Activated CD8-positive, alpha-beta memory T cell treated with anti-CD3 and anti-CD28 coated beads, Interleukin-2, amount 50 U/mL, for 48 hours (primary cell): ENCODE data around the gene TMTC4.
A peak's percentile ranks its signal among the peaks of the same experiment; 100 is the strongest.
"Not testable (repeated sequence)": the region's sequence is repeated elsewhere in the genome, so short reads cannot be mapped to it uniquely, and the experiment has no call there.

ENCODE experiments used
- DNase-seq: peaks from one replicate; pipeline ENCODE4 v3.0.0-alpha.2; 2020

TMTC4 gene

GRCh38 chr13:100674572-100674871 is at the start of gene TMTC4:
Gene TMTC4 (minus strand): TSS chr13:100674795. CDS start chr13:100670362, 4,433 bp downstream.
- DNase-seq: no peak

GRCh38 chr13:100722517-100722916 is 47.9 kb upstream of the TMTC4 start:
- DNase-seq: no peak

DNA sequence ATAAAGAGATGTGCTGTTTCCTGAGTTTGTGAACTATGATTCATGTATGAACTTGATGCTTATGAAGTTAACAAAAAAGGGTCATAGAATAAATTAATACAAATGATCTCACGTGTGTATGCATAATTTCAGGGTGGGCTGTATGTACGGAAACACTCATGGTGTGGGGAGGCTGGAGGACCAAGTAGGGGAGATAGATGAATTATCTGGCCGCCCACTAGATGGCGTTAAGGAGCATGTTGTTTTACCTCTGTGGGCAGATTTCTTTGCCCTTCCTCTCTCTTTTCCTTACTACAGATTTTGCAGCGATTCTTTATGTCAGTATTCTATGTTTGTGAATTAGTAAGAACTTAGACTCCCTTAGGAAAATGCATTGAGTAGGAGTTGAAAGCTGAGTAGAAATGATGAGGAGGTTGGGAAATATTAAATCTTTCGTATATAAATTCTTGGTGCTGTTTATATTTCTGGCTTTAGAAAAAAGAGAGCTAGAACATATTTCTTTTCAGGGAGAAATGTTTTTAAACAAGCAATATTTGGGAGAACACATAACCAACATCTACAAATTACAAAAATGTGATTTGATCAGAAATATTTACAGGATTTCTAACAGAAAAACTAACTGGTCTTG is 47.4 kb upstream of the TMTC4 start:
- peak; percentile 79 for DNase-seq

DNA sequence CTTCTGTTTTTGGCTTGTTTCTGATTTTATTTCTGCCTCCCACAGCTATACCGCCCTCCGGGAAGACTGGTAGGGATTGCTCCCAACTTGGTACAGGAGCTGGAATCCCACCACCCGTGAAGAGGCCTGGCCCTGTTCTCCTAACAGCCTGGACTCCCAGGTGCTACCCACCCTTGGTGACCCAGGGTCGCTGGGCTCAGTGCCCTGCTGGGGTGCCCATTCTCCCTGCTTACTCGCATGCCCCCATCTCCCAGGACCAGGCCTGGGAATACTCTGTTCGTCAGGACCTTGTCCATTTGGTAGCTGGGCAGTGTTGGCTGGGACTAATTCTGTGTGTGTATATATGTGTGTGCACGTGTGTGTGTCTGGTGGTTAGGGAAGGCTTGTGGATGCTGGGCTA is 41.0 kb upstream of the TMTC4 start:
- no peak for DNase-seq

- DNase-seq: no peak
These were observed 39.9 kb upstream of the TMTC4 start for GRCh38 chr13:100714478-100714877.

GRCh38 chr13:100710176-100710575 is 35.6 kb upstream of the TMTC4 start:
- no peak for DNase-seq

DNA sequence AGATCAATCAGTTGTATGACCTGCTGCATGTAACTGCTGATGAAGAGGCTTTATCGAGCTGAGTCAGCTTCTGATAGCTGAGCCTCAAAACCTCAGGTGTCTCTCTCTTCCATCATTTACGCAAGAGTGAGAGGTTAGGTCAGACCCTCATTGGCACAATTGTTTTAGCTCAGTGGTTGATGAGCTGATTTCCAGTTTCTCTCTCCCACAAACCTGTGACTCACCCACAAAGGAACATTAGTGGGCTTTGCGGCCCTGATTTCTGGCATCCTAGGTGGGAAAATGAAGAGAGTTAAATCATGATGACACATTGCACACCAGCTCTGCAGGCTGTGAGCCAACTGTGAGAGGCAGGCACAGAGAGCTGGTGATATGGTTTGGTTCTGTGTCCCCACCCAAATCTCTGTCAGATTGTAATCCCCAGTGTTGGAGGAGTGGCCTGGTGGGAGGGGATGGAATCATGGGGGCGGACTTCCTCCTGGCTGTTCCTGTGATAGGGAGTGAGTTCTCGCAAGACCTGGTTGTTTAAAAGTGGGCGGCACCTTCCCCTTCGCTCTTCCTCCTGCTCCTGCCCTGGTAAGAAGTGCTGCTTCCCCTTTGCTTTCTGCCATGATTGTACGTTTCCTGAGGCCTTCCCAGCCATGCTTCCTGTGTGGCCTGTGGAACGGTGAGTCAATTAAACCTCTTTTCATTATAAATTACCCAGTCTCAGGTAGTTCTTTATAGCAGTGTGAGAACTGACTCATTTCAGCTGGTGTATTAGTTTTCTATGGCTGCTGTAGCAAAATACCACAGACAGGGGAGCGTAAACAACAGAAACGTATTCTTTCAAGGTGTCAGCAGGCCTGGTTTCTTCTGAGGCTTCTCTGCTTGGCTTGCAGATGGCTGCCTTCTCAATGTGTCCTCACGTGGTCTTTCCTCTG is 33.5 kb upstream of the TMTC4 start:
- DNase-seq: peak; percentile 58

DNA sequence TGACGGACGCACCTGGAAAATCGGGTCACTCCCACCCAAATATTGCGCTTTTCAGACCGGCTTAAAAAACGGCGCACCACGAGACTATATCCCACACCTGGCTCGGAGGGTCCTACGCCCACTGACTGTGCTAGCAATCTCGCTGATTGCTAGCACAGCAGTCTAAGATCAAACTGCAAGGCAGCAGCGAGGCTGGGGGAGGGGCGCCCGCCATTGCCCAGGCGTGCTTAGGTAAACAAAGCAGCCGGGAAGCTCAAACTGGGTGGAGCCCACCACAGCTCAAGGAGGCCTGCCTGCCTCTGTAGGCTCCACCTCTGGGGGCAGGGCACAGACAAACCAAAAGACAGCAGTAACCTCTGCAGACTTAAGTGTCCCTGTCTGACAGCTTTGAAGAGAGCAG is 23.7 kb upstream of the TMTC4 start:
- DNase-seq: not testable (repeated sequence)

DNA sequence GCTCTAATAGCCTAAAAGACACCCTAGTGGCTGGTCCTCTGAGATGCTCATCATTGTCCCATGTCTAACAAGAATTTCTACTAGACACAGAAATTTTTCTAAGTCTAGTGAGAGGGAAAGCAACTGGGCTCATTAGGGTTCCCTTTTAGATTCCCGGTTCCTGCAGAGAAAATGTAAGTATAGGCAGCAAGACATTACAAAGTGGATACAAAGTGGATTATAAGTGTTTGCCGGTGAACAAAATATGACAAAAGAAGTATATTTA is 20.8 kb upstream of the TMTC4 start:
- no peak for DNase-seq

DNA sequence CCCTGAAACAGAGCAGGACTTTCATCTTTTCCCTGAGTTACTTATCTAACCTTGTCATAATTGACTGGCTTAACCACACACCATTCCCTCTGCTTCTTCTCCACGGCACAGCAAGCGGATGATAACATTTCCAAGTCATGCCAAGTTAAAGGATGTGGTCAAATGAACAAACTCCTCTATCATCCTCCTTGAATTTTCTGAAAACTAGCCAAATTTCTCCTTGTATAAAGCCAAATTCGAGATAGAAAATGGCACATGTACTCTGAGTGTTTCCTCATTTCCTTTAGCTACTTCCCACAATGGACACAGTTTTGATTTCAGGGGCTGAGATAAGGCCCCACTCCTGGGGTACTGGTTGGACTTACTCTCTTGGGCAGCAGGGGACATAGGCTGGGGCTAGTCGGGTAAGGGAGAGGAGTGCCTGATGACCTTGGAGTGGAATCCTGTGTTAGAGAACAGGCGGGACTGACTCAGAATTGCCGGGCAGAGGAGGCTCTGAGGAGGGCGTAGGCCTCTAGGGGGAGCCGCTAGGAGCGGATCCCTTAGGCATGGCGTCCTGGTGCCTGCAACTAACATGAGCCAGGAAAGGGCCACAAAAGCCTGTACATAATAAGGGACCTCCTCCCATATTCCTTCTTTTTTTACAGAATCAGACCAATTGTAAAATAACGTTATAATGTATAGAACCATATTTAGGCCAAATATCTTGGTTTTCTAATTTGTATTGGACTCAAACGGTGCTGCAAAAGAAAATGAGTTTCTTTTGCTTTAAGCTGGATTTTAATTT is 20.3 kb upstream of the TMTC4 start:
- DNase-seq: no peak

- DNase-seq: no peak
These were observed 14.6 kb upstream of the TMTC4 start for GRCh38 chr13:100689191-100689590.

DNA sequence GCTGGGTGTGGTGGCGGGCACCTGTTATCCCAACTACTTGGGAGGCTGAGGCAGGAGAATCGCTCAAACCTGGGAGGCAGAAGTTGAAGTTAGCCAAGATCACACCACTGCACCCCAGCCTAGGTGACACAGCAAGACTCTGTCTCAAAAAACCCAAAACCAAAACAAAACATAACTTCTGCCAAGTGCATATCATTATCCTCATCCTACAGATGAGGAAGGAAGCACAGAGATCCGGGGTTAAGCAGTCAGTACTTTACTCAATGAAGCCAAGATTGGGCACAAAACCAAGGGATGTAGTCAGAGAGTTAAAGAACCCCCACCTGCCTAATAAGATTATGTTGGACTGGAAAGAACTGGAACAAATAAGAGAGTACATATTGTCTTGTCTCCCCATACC is 5.5 kb upstream of the TMTC4 start:
- no peak for DNase-seq

DNA sequence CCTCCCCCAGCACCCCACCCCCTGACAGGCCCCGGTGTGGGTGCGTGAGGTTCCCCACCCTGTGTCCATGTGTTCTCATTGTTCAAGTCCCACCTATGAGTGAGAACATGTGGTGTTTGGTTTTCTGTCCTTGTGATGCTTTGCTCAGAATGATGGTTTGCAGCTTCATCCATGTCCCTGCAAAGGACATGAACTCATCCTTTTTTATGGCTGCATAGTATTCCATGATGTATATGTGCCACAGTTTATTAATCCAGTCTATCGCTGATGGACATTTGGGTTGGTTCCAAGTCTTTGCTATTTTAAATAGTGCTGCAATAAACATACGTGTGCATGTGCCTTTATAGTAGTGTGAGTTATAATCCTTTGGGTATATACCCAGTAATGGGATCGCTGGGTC is 2.5 kb upstream of the TMTC4 start:
- not testable (repeated sequence) for DNase-seq

DNA sequence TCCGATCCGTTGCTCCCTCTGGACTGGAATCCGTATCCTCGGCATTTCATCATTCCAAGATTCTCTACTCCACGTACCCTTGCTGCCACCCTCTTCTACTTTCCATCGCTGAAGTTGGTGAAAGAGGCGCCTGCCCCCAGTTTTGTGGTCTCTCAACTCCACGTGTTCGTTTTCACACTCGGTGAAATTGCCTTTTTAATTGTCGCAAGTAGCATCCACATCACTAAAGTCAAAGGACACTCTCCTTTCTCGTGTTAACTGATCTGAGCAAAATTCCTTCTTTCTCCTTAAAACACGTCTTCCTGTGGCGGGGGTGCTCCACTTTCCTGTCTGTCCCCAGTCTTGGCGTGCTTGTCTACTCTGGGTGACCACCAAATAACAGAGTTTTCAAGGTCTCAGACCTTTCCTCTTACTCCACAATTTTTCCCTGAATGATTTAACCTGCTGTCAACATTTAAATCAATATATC is 1.1 kb upstream of the TMTC4 start:
- DNase-seq: no peak

- DNase-seq: peak; percentile 99
These were observed 471 bp upstream of the TMTC4 start for GRCh38 chr13:100674872-100675660.

DNA sequence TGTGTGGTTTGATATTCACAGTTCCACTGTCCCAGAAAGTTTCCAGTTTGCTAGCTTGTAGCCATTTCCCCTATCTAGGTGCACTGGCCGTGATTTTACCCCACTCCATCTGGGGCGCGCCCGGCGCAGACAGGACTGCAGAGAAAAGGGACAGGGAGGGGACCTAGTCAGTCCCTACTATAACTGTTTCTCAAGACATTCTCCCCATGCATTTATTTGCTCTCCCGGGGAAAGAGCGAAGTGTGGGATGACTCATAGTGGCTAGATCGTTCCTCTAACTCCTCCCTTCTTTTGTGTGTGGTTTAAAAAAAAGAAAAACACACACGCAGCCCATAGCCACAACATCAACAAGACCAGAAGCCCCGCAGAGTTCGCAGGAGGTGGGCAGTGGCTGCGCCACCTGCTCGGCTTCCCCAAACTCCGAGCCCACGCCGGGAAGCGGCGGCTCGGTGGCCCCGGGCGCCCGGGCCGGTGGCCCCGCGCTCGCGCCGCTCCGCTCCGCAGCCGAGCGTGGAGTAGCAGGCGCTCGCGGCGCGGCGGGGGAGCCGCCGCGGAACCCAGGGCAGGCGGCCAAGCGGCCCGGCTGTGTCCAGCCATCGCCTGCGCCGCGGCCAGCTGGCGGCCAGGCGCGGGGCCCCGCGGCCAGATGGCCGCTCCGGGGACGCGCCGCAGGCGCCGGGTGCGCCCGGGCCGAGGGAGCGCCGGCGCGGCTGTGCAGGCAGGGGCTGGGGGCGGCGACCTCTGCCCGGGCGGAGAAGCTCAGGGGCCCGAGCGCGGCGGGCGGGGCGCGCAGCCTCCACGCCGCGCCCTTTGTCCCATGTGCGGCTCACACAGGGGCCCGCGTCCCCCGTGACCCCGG is 653 bp downstream of the TMTC4 start:
- DNase-seq: peak; percentile 64

GRCh38 chr13:100673376-100673712 is 1.3 kb downstream of the TMTC4 start:
- DNase-seq: peak; percentile 61

DNA sequence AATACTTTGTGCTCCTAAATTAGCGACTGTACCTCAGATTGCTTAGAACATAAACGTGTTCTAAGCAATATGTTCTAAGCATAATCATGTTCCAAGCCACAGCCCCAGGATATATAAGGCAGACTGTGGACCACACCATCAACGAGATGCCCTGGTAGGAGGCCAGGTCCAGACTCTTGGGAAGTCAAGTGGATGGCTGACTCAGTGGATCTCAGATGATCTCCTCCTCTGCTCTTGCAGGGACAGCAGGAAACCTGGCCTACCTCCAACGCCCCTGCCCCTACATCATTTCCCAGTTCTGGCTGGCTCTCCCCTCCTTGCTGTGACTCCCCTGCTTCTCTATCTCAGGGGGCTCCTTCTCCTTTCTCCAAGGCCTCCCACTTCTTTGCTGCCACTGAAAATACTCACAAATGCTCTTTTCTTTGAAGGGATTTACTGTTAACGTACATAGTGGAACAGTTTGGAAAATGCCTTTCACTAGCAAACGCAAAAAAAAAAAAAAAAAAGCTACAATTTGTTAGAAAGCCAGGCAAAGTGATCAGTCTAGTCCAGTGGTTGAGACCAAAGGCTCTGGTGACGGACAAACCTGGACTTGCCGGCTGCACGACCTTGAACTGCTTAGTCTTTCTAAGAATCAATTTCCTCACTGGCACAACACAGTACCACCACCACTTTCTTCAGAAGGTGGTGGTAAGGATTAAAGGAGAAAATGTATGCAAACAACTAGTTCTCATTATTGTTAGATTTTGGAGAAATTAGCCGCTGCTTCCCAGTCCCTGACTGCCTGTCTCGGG is 3.0 kb downstream of the TMTC4 start:
- DNase-seq: no peak

- no peak for DNase-seq
These were observed 6.2 kb downstream of the TMTC4 start for GRCh38 chr13:100668408-100668807.

GRCh38 chr13:100667894-100668293 is 6.7 kb downstream of the TMTC4 start:
- no peak for DNase-seq

- DNase-seq: no peak
These were observed 8.5 kb downstream of the TMTC4 start for GRCh38 chr13:100666124-100666523.
